Measurements from ENCODE around the gene PLEKHG5.
"Not testable (repeated sequence)": the region's sequence is repeated elsewhere in the genome, so short reads cannot be mapped to it uniquely, and the experiment has no call there.

The PLEKHG5 gene

GRCh38 chr1:6495540-6496364, 4.3 kb upstream of the PLEKHG5 start:
- DNase-seq, result no peak

GRCh38 chr1:6495041-6495441, 3.6 kb upstream of the PLEKHG5 start:
- no peak for DNase-seq

- DNase-seq, result no peak
Measured at GRCh38 chr1:6494627-6495026, 3.2 kb upstream of the PLEKHG5 start.

- not testable (repeated sequence) for DNase-seq
Measured at GRCh38 chr1:6493834-6494223, 2.4 kb upstream of the PLEKHG5 start.

- DNase-seq, result no peak
Measured at GRCh38 chr1:6491966-6492365, 499 bp upstream of the PLEKHG5 start.

GRCh38 chr1:6491081-6491449, 402 bp downstream of the PLEKHG5 start:
- no peak for DNase-seq

- DNase-seq, result no peak
Measured at GRCh38 chr1:6490181-6491080, 1.0 kb downstream of the PLEKHG5 start.

GRCh38 chr1:6489799-6490180, 1.7 kb downstream of the PLEKHG5 start:
- no peak for DNase-seq

- DNase-seq, result no peak
Measured at GRCh38 chr1:6489383-6489765, 2.1 kb downstream of the PLEKHG5 start.

- DNase-seq, result no peak
Measured at GRCh38 chr1:6488602-6489382, 2.7 kb downstream of the PLEKHG5 start.

GRCh38 chr1:6487804-6488484, 3.5 kb downstream of the PLEKHG5 start:
- no peak for DNase-seq

- DNase-seq, result no peak
Measured at GRCh38 chr1:6486433-6487011, 4.9 kb downstream of the PLEKHG5 start.

GRCh38 chr1:6485168-6486101, 6.0 kb downstream of the PLEKHG5 start:
- no peak for DNase-seq

GRCh38 chr1:6484826-6485167, 6.7 kb downstream of the PLEKHG5 start:
- no peak for DNase-seq

- no peak for DNase-seq
Measured at GRCh38 chr1:6483761-6484117, 7.7 kb downstream of the PLEKHG5 start.

GRCh38 chr1:6483017-6483760, 8.3 kb downstream of the PLEKHG5 start:
- DNase-seq, result no peak

GRCh38 chr1:6481820-6482219, 9.6 kb downstream of the PLEKHG5 start:
- DNase-seq, result no peak

- no peak for DNase-seq
Measured at GRCh38 chr1:6477039-6477820, 14.2 kb downstream of the PLEKHG5 start.

- no peak for DNase-seq
Measured at GRCh38 chr1:6476483-6476882, 15.0 kb downstream of the PLEKHG5 start.

Data from NCI-H2029 treated with DMSO at 0.1 percent for 48 hours (cell line).